ENCODE measurements around the gene AMDHD1. TPM values are rescaled to one million over a fixed set of nuclear protein-coding genes. Genes with fewer than 3 reads are reported as not detected.

Gene AMDHD1
- total RNA-seq, 1 experiment from 2014 or later: 1.6 TPM

- TF ChIP-seq PRDM15 (CRISPR knock-in tag; IDR thresholded peaks at IDR 0.05): no peak
- no peak for TF ChIP-seq MLX (CRISPR knock-in tag; IDR thresholded peaks at IDR 0.05)
- TF ChIP-seq ZNF425 (CRISPR knock-in tag; conservative IDR thresholded peaks at IDR 0.05): no peak
- TF ChIP-seq IRF2 (CRISPR knock-in tag; IDR thresholded peaks at IDR 0.05; ENCODE audit: borderline replicate concordance, low read depth): no peak
- TF ChIP-seq SP1 (CRISPR knock-in tag; conservative IDR thresholded peaks at IDR 0.05): no peak
- no peak for TF ChIP-seq ZMAT4 (CRISPR knock-in tag; IDR thresholded peaks at IDR 0.05)
- TF ChIP-seq RORB (CRISPR knock-in tag; IDR thresholded peaks at IDR 0.05): no peak
Observed at GRCh38 chr12:95997911-95998510, 54.9 kb downstream of the AMDHD1 start (continued).

GRCh38 chr12:95998611-95999286 lies 55.6 kb downstream of the AMDHD1 start:
- DNase-seq (ENCODE audit: low spot score) (peak; percentile 32), ATAC-seq (peak; percentile 97)
- H3K4me1 Mint-ChIP-seq: peaks cover 6% of the 10 kb centered on the region
- TF ChIP-seq ATF2 (CRISPR knock-in tag; IDR thresholded peaks at IDR 0.05; ENCODE audit: borderline replicate concordance, low read depth): no peak
- peak; percentile 50; the same call in 1 of the 2 replicates for TF ChIP-seq CTCF (IDR thresholded peaks at IDR 0.05)
- H3K4me3 Mint-ChIP-seq: no peak overlapping the region
- H3K9me3 Mint-ChIP-seq: no peaks in the 10 kb centered on the region
- H3K27me3 Mint-ChIP-seq (ENCODE audit: low read depth): no peaks in the 10 kb centered on the region
- CTCF ChIA-PET: interaction anchor here (0.6 to 4.3 kb wide), 35 partner anchors 10 to 800 kb away, joined by 3 to 66 read pairs (median 5); partner anchors contain the start of genes AMDHD1, CCDC38 and LTA4H
- H3K36me3 Mint-ChIP-seq: peaks cover 19% of the 10 kb centered on the region
- POLR2A ChIA-PET: interaction anchor here (0.5 to 1.0 kb wide), 4 partner anchors 28 to 384 kb away, joined by 3 to 5 read pairs (median 4); partner anchors contain the start of gene LTA4H
- H3K27ac Mint-ChIP-seq: peak overlapping the region; percentile 25; the same call in 1 of the 2 replicates

GRCh38 chr12:95999484-95999883 lies 56.4 kb downstream of the AMDHD1 start:
- Mint-ChIP-seq H3K4me3 (no peak overlapping the region), H3K36me3 (peaks cover 22% of the 10 kb centered on the region), H3K27ac (no peak overlapping the region), H3K27me3 (ENCODE audit: low read depth) (no peaks in the 10 kb centered on the region), H3K4me1 (peaks cover 6% of the 10 kb centered on the region), H3K9me3 (no peaks in the 10 kb centered on the region)
- CTCF ChIA-PET: interaction anchor here (0.6 to 4.3 kb wide), 12 partner anchors 11 to 517 kb away, joined by 3 to 66 read pairs (median 12); partner anchors contain the start of genes AMDHD1 and CCDC38
- POLR2A ChIA-PET: interaction anchor here (0.7 kb wide), 1 partner anchor 173 kb away, joined by 3 read pairs; no protein-coding TSS in a partner anchor
- ATAC-seq: no peak
- no peak for DNase-seq (ENCODE audit: low spot score)
- TF ChIP-seq SMAD4 (CRISPR knock-in tag; IDR thresholded peaks at IDR 0.05): no peak
- TF ChIP-seq ATF6 (CRISPR knock-in tag; IDR thresholded peaks at IDR 0.05): no peak
- no peak for TF ChIP-seq ZNF263 (CRISPR knock-in tag; IDR thresholded peaks at IDR 0.05; ENCODE audit: low read depth)
- TF ChIP-seq E2F4 (CRISPR knock-in tag; IDR thresholded peaks at IDR 0.05; ENCODE audit: borderline replicate concordance, low read depth): no peak
- no peak for TF ChIP-seq FOXP4 (CRISPR knock-in tag; IDR thresholded peaks at IDR 0.05)
